IMR-90 (cell line): ENCODE measurements around the gene ENOX1. TPM values are rescaled to one million over a fixed set of nuclear protein-coding genes. Genes with fewer than 3 reads are reported as not detected.

Experiments used
- ATAC-seq: fragments of 200-7000 bp; cut with Tn5 transposase; 2 replicates; pipeline ENCODE4 v1.9.1; 2020; ENCODE audit warnings: low read depth, mild to moderate bottlenecking, moderate library complexity
- BruUV-seq: library from RNA; stranded (reverse); fragments of 400-500 nt; replicated peaks from 2 replicates; lab custom pipeline; 2021; lab: Mats Ljungman, UMichigan
- CTCF ChIA-PET: fragments of 300-600 bp; formaldehyde crosslinking; extraction: SDS; loops from one replicate; lab custom pipeline; 2021; ENCODE audit warnings: antibody characterized with exemption; lab: Yijun Ruan, JAX
- POLR2A ChIA-PET: fragments of 300-600 bp; sonication (Branson Sonifier 250); formaldehyde crosslinking; loops from one replicate; lab custom pipeline; 2022; ENCODE audit warnings: antibody characterized with exemption; ENCODE audit not compliant: unreplicated experiment; lab: Charles Lee
- DNase-seq: peaks from one replicate; pipeline ENCODE4 v3.0.0; 2013
- H2AFZ ChIP-seq: replicated peaks from 2 replicates; pipeline ENCODE3; 2013; ENCODE audit warnings: low read length, mild to moderate bottlenecking; ENCODE audit not compliant: poor library complexity
- H2AK5ac ChIP-seq: 2 replicates; pipeline ENCODE4 v1.6.1; 2013; ENCODE audit warnings: low read depth, low read length, inconsistent platforms
- H2AK9ac ChIP-seq: replicated peaks from 2 replicates; pipeline ENCODE3; 2013; ENCODE audit warnings: mild to moderate bottlenecking, low read depth, low read length, moderate library complexity; ENCODE audit not compliant: poor library complexity
- H2BK120ac ChIP-seq: 2 replicates; pipeline ENCODE4 v1.6.1; 2013; ENCODE audit warnings: low read depth, low read length, inconsistent platforms
- H2BK15ac ChIP-seq: 3 replicates; pipeline ENCODE4 v1.6.1; 2013; ENCODE audit warnings: low read depth, low read length, inconsistent platforms
- H2BK20ac ChIP-seq: 2 replicates; pipeline ENCODE4 v1.6.1; 2013; ENCODE audit warnings: low read depth, mild to moderate bottlenecking, inconsistent platforms, low read length, moderate library complexity
- H2BK5ac ChIP-seq: 2 replicates; pipeline ENCODE4 v1.6.1; 2013; ENCODE audit warnings: mild to moderate bottlenecking, low read depth, low read length, inconsistent platforms; ENCODE audit not compliant: poor library complexity, severe bottlenecking
- H3K14ac ChIP-seq: replicated peaks from 2 replicates; pipeline ENCODE4 v1.6.1; 2013; ENCODE audit warnings: low read depth, low read length, inconsistent platforms
- H3K18ac ChIP-seq: 2 replicates; pipeline ENCODE4 v1.6.1; 2013; ENCODE audit warnings: low read depth, low read length, control low read depth
- H3K23ac ChIP-seq: 2 replicates; pipeline ENCODE4 v1.6.1; 2013; ENCODE audit warnings: low read depth, low read length, inconsistent platforms
- H3K27ac ChIP-seq: 2 replicates; pipeline ENCODE4 v1.5.1; 2013; ENCODE audit warnings: mild to moderate bottlenecking, control low read depth, low read length; ENCODE audit not compliant: insufficient read depth
- H3K27me3 ChIP-seq: 2 replicates; pipeline ENCODE4 v1.6.1; 2013; ENCODE audit warnings: low read length; ENCODE audit not compliant: control insufficient read depth, insufficient read depth
- H3K36me3 ChIP-seq: 2 replicates; pipeline ENCODE4 v1.6.1; 2013; ENCODE audit warnings: low read length, mixed read lengths; ENCODE audit not compliant: control insufficient read depth, insufficient read depth
- H3K4ac ChIP-seq: 2 replicates; pipeline ENCODE4 v1.6.1; 2013; ENCODE audit warnings: low read depth, low read length, inconsistent platforms
- H3K4me1 ChIP-seq: 2 replicates; pipeline ENCODE4 v1.6.1; 2013; ENCODE audit warnings: low read length, mixed read lengths; ENCODE audit not compliant: control insufficient read depth, insufficient read depth
- H3K4me2 ChIP-seq: 2 replicates; pipeline ENCODE4 v1.6.1; 2013; ENCODE audit warnings: low read depth, mild to moderate bottlenecking, control low read depth, low read length, moderate library complexity
- H3K4me3 ChIP-seq: 2 replicates; pipeline ENCODE4 v1.5.1; 2013; ENCODE audit warnings: low read depth, mild to moderate bottlenecking, control low read depth, low read length, moderate library complexity; ENCODE audit not compliant: insufficient read depth
- H3K56ac ChIP-seq: 2 replicates; pipeline ENCODE4 v1.6.1; 2013; ENCODE audit warnings: low read length, inconsistent platforms; ENCODE audit not compliant: insufficient read depth; ENCODE audit errors: extremely low read depth
- H3K79me1 ChIP-seq, 2 experiments: 2 replicates each; pipeline ENCODE4 v1.6.1; 2013; ENCODE audit warnings: low read length in 2 of 2, inconsistent platforms in 1 of 2, low read depth in 1 of 2
- H3K9ac ChIP-seq: 2 replicates; pipeline ENCODE4 v1.6.1; 2013; ENCODE audit warnings: low read depth, low read length, control low read depth
- H3K9me1 ChIP-seq: 2 replicates; pipeline ENCODE4 v1.6.1; 2013; ENCODE audit warnings: low read length, inconsistent platforms; ENCODE audit not compliant: insufficient read depth
- H3K9me3 ChIP-seq: 2 replicates; pipeline ENCODE4 v1.6.1; 2013; ENCODE audit warnings: low read length; ENCODE audit not compliant: control insufficient read depth, insufficient read depth
- H4K20me1 ChIP-seq: 2 replicates; pipeline ENCODE4 v1.6.1; 2013; ENCODE audit warnings: low read length, inconsistent platforms; ENCODE audit not compliant: insufficient read depth
- H4K5ac ChIP-seq: 2 replicates; pipeline ENCODE4 v1.6.1; 2013; ENCODE audit warnings: mild to moderate bottlenecking, low read depth, low read length, control low read depth
- H4K8ac ChIP-seq, 2 experiments: 2 replicates each; pipeline ENCODE4 v1.6.1; 2013; ENCODE audit warnings: low read depth in 2 of 2, low read length in 2 of 2, control low read depth in 1 of 2, inconsistent platforms in 1 of 2
- H4K91ac ChIP-seq: 2 replicates; pipeline ENCODE4 v1.6.1; 2013; ENCODE audit warnings: low read depth, low read length, inconsistent platforms; ENCODE audit not compliant: insufficient read depth
- BHLHE40 ChIP-seq: fragments of 150-350 bp; IDR thresholded peaks from 2 replicates; pipeline ENCODE4 v1.6.1; 2016; ENCODE audit warnings: mild to moderate bottlenecking, low read depth, low read length
- CEBPB ChIP-seq: IDR thresholded peaks from 2 replicates; pipeline ENCODE4 v1.6.1; 2012; ENCODE audit warnings: low read depth, low read length, improper control_type of control experiment
- CHD1 ChIP-seq: IDR thresholded peaks from 2 replicates; pipeline ENCODE4 v1.6.1; 2012; ENCODE audit warnings: low read depth, low read length, improper control_type of control experiment
- CTCF ChIP-seq: conservative IDR thresholded peaks from 2 replicates; pipeline ENCODE4 v1.5.1; 2012; ENCODE audit warnings: mild to moderate bottlenecking, low read depth, low read length, improper control_type of control experiment
- ELK1 ChIP-seq: fragments of 150-350 bp; IDR thresholded peaks from 2 replicates; pipeline ENCODE4 v1.6.1; 2016; ENCODE audit warnings: low read depth, mild to moderate bottlenecking, low read length, moderate library complexity, borderline replicate concordance
- FOS ChIP-seq: fragments of 150-350 bp; IDR thresholded peaks from 2 replicates; pipeline ENCODE4 v1.6.1; 2016; ENCODE audit warnings: low read depth, low read length
- MAFK ChIP-seq: IDR thresholded peaks from 2 replicates; pipeline ENCODE4 v1.6.1; 2012; ENCODE audit warnings: low read depth, low read length, improper control_type of control experiment
- MAZ ChIP-seq: IDR thresholded peaks from 2 replicates; pipeline ENCODE4 v1.6.1; 2012; ENCODE audit warnings: low read depth, mild to moderate bottlenecking, low read length, improper control_type of control experiment, moderate library complexity, borderline replicate concordance
- MXI1 ChIP-seq: IDR thresholded peaks from 2 replicates; pipeline ENCODE4 v1.6.1; 2012; ENCODE audit warnings: low read depth, mild to moderate bottlenecking, low read length, moderate library complexity, borderline replicate concordance
- NFE2L2 ChIP-seq: fragments of 150-350 bp; IDR thresholded peaks from 2 replicates; pipeline ENCODE4 v1.6.1; 2016; ENCODE audit warnings: low read depth, mild to moderate bottlenecking, low read length
- POLR2A ChIP-seq: IDR thresholded peaks from 2 replicates; pipeline ENCODE4 v1.6.1; 2012; ENCODE audit warnings: mild to moderate bottlenecking, low read depth, low read length
- RAD21 ChIP-seq: IDR thresholded peaks from 2 replicates; pipeline ENCODE4 v1.6.1; 2012; ENCODE audit warnings: low read length, improper control_type of control experiment
- RCOR1 ChIP-seq: IDR thresholded peaks from 2 replicates; pipeline ENCODE4 v1.6.1; 2012; ENCODE audit warnings: mild to moderate bottlenecking, low read length, improper control_type of control experiment; ENCODE audit not compliant: insufficient replicate concordance
- RFX5 ChIP-seq: IDR thresholded peaks from 2 replicates; pipeline ENCODE4 v1.8.0; 2012; ENCODE audit warnings: low read depth, mild to moderate bottlenecking, low read length, moderate library complexity
- SMC3 ChIP-seq: fragments of 150-350 bp; IDR thresholded peaks from 2 replicates; pipeline ENCODE4 v1.6.1; 2016; ENCODE audit warnings: low read depth, mild to moderate bottlenecking, antibody characterized with exemption, low read length, moderate library complexity
- USF2 ChIP-seq: fragments of 150-350 bp; IDR thresholded peaks from 2 replicates; pipeline ENCODE4 v1.6.1; 2017; ENCODE audit warnings: mild to moderate bottlenecking, antibody characterized with exemption, low read length, low read depth
- WGBS, 2 experiments: methylation state at CpG; one replicate each; pipeline versions ENCODE4 v1.1.5 to v1.1.7; 2013; ENCODE audit warnings: missing lambda C conversion rate in 2 of 2; ENCODE audit not compliant: insufficient read length in 1 of 2; ENCODE audit errors: extremely low coverage in 2 of 2; 5-methylcytosine and 5-hydroxymethylcytosine counted together
- dilution Hi-C: fragments of 300-500 bp; cut with HindIII; formaldehyde crosslinking; loops from one replicate; pipeline ENCODE4 v1.14.3; 2018; ENCODE audit warnings: low sequenced_read_pairs; ENCODE audit not compliant: unreplicated experiment
- in situ Hi-C: fragments of 300-500 bp; cut with MboI; formaldehyde crosslinking; loops from 3 replicates; pipeline ENCODE4 v1.14.3; 2019; ENCODE audit warnings: low sequenced_read_pairs, inconsistent platforms, mixed read lengths
- intact Hi-C: fragments of 100-400 bp; cut with micrococcal nuclease; formaldehyde crosslinking; loops from 2 replicates; pipeline ENCODE4 v1.10.0; 2022
- polyA plus RNA-seq, 3 experiments: library from polyadenylated mRNA; depleted of rRNA; stranded (reverse); fragments of >200 nt; gene quantifications; 2 replicates each; pipeline ENCODE4 v1.2.3, GENCODE V29; 2012; ENCODE audit warnings: low replicate concordance in 1 of 3
- total RNA-seq: library from RNA; depleted of rRNA; stranded (reverse); fragments of >200 nt; gene quantifications from 2 replicates; pipeline ENCODE4 v1.2.3, GENCODE V29; 2012

The ENOX1 gene
- total and polyA plus RNA-seq, 2 of the 4 experiments (the other 2 are of a cell fraction), result 0.99 to 1.3 TPM

- dilution Hi-C loops (no loop called here), in situ Hi-C loops (no loop called here), intact Hi-C loops (no loop called here)
- Histone ChIP-seq H3K27ac (no peak overlapping the region), H2BK5ac (peak overlapping the region; percentile 80), H2AK9ac (no peak overlapping the region), H3K14ac (no peak overlapping the region), H3K4me1 (peaks cover 1% of the 10 kb centered on the region; the same call in 1 of the 2 replicates), H3K9me1 (no peaks in the 10 kb centered on the region), H3K27me3 (no peaks in the 10 kb centered on the region), H3K4me2 (no peak overlapping the region), H3K4ac (no peak overlapping the region), H2BK20ac (no peak overlapping the region), H4K20me1 (no peaks in the 10 kb centered on the region), H3K56ac (no peak overlapping the region), H3K9ac (no peak overlapping the region), H3K18ac (no peak overlapping the region), H3K23ac (no peak overlapping the region), H2AK5ac (no peak overlapping the region), H4K8ac (no peak overlapping the region), H3K4me3 (no peak overlapping the region), H2AFZ (no peak overlapping the region), H2BK120ac (no peak overlapping the region), H2BK15ac (no peak overlapping the region), H3K79me1 (no peaks in the 10 kb centered on the region), H3K36me3 (no peaks in the 10 kb centered on the region), H4K5ac (no peak overlapping the region), H3K9me3 (no peaks in the 10 kb centered on the region), H4K91ac (no peak overlapping the region)
- DNase-seq, result peak; percentile 61
- POLR2A ChIA-PET, result no interaction called here
- no TSS peak for BruUV-seq
- CTCF ChIA-PET, result no interaction called here
- peak; percentile 49; the same call in 1 of the 2 replicates for ATAC-seq
- no CpG with 5 or more reads among the region's 2 CpGs for WGBS, 2 experiments
- TF ChIP-seq NFE2L2 (no peak), RFX5 (no peak), USF2 (no peak), SMC3 (no peak), POLR2A (no peak), CHD1 (no peak), CTCF (no peak), MAZ (no peak), MAFK (no peak), MXI1 (no peak), BHLHE40 (no peak), ELK1 (no peak), RAD21 (no peak), CEBPB (no peak), RCOR1 (no peak), FOS (no peak)
Observed at GRCh38 chr13:43831088-43831487, 44.3 kb upstream of the ENOX1 start.
